Thyroid gland (tissue), 4 donors: ENCODE data around the gene PRKCH.

ENCODE experiments used
- CTCF ChIP-seq, 6 experiments: fragments of 200-600 bp in 3 of 6; fragments of 450-650 bp in 3 of 6; sonication (generic) in 3 of 6; IDR thresholded peaks; one replicate each; pipeline ENCODE4 v1.5.1; 2016 to 2019; ENCODE audit warnings: antibody characterized with exemption in 6 of 6, mild to moderate bottlenecking in 2 of 6, inconsistent platforms in 1 of 6, moderate library complexity in 1 of 6
- POLR2A ChIP-seq, 2 donors: fragments of 450-650 bp; IDR thresholded peaks; one replicate each; pipeline ENCODE4 v1.6.1; 2017; ENCODE audit warnings: antibody characterized with exemption in 2 of 2, mild to moderate bottlenecking in 2 of 2, moderate library complexity in 1 of 2

- TF ChIP-seq CTCF (IDR thresholded peaks at IDR 0.05) (no peak), POLR2A (IDR thresholded peaks at IDR 0.05) (no peak)
Measured at GRCh38 chr14:61394542-61394941, 73.2 kb downstream of the PRKCH start.
